ENCODE data around the gene PAGE2B. TPM values are rescaled to one million over a fixed set of nuclear protein-coding genes. Genes with fewer than 3 reads are reported as not detected.
"Not testable (repeated sequence)": the region's sequence is repeated elsewhere in the genome, so short reads cannot be mapped to it uniquely, and the experiment has no call there.

PAGE2B gene
- polyA plus RNA-seq, 1 donor, result 0.29 TPM

DNA sequence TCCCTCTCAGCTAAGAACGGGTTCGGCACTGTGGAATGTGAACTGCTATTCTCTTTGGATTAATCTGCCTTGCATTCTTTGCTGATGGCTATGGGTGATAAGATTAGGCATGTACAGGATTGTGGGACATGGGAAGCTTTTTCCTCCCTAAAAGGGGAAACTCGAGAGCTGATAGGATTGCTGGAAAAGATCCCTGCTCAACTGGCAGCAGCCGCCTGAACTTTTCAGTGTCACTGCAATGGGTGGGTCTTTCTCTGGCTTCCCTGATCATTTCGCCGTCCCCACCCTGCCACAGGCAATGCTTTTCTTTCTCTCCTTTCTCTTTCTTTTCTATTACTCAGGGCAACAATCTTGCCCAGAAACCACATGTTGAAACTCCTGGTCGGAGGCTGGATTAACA, 34.5 kb downstream of the PAGE2B start:
- no peak for DNase-seq (ENCODE audit: low read depth)

DNA sequence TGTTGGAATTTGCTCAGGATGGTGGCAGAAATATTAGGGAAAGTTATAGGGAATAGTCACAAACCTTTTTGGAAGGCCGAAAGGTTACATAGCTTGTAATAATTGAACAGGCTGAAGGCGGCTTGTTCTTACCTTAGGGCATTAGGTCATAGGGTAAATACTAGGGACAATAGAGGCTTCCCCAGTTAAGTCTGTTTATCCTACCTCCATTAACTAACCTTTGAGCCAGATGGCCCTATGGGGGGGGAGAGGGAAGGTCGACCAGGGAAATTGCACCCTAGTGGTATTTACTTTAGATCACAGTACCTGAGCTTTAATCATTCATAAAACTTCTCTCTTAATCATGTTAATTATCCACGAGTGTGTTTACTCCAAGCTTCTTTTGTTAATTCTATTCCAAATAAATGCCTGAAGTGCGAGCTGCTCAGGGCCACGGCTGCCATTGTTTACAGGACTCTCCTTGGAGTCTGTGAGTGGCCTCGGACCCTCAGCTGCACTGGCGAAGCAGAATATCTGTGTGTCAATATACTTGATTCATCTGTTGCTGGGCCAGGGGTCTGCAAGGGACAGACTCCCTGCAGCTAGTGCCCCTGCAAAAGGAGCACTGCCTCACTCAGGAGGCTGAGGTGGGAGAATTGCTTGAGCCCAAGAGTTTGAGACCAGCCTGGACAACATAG, 36.9 kb downstream of the PAGE2B start:
- no peak for DNase-seq (ENCODE audit: low read depth)

DNA sequence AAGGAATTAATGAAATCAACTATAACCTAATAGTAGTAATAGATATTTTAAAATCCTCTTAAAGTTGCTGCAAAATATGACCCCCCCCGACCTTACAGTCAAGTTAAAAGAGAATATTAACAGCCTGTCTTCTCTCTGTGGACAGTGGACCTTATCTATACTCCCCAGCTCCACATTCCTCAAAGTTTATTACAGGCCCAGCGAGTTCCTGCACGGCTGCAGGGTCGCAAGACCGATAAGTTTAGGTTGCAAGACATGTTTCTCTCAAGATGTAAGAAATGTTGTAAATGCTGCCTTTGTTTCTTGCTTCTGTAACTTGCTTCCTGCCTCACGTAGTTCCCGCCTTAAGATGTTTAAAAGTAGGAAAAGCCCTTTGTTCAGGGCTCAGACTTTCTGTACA, 41.8 kb downstream of the PAGE2B start:
- DNase-seq (ENCODE audit: low read depth), result not testable (repeated sequence)

DNA sequence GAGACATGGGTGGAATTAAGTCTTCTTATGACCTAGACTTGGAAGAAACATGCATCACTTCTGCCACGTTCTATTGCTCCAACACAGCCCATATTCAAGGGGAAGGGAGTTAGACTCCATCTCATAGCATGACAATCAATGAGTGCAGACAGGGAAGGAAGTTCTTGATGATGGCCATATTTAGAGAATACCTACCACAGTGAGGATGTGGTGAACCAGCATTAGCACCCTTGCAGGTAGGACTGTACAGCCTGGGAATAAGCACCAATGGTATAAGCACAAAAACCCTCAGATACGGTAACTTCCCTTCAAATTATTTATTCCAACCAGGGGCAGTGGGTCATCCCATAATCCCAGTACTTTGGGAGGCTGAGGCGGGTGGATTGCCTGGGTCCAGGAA, 43.7 kb downstream of the PAGE2B start:
- DNase-seq (ENCODE audit: low read depth), result no peak

DNA sequence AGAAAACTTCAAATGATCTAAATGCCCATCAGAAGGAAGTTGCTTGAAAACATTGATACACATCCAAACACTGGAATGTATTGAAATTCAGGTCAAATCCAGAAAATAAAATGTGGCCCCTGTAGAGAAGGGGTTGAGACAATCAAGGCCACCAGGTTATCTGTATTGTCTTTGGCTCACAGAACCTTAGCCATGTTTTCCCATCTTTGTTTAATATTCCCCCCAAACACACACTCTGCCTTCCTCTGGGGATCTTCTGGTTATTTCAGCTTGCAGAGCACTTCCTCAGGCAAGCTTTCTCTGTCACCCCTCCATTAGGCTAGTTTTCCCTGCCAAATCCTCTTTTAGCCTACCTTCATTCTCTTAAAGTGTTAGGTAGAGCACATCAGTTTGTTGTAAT, 44.4 kb downstream of the PAGE2B start:
- DNase-seq (ENCODE audit: low read depth), result no peak

DNA sequence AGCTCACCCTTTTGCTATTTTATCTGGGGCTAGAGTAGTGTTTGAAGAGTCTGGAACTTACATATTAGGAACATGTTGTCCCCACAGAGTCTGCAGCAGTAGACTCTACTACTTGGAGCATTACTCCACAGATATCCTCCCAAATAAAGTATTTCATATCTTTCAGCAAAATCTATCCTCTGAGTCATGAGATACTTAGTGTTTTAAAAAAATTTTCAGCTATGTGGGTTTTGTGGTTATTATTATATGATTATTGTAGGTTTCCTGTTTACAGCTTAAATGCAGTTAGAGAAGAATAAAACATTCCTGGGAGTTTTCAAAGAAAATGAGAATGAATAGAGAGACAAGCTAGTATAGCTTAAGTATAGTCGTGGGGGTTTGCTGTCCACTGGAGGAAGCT, 44.9 kb downstream of the PAGE2B start:
- no peak for DNase-seq (ENCODE audit: low read depth)

DNA sequence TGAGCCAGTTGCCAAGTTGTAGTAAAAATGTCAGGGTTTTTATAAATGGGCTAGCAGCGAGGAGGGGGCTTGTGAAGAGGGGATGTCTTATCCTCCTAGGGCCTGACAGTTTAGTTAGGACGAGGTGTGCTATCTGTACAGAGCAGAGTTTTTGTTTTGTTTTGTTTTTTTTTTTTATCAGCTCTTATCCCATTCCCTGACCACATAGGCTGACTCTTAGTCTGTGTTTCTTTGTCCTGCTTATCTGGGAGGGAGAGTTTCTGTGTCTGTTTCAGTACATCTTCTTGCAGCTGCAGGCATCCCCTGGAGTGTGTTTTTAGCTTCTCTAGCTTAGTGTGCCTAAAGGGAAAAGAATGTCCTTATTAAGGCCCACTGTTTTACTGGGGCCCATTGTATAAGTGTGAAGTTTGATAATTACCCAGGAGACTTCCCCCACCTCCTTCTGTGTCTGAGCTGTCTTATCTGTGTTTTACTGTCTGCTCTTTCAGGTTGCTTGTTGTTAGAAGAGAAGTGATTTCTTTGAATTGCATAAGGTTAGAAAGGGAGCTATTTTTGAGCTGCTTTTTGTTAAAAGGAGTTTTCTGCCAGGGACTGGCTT, 46.0 kb downstream of the PAGE2B start:
- no peak for DNase-seq (ENCODE audit: low read depth)

DNA sequence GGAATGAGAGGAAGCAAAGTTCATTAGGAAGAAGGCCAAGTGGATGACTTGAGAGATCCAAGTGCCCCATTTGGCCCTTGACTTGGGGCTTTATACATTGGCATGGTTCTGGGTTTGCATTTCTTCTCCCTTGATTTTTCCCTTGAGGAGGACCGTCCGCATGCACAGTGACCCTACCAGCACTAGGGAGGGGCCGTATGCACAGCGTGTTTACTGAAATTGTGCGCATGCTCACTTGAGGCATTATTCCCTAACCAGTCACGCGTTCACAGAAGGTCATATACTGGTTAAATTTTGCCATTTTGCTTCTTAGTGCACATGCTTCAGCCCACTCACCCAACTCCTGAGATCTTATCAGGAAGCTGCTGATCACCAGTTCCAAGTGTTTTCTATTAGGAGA, 49.1 kb downstream of the PAGE2B start:
- DNase-seq (ENCODE audit: low read depth), result no peak

DNA sequence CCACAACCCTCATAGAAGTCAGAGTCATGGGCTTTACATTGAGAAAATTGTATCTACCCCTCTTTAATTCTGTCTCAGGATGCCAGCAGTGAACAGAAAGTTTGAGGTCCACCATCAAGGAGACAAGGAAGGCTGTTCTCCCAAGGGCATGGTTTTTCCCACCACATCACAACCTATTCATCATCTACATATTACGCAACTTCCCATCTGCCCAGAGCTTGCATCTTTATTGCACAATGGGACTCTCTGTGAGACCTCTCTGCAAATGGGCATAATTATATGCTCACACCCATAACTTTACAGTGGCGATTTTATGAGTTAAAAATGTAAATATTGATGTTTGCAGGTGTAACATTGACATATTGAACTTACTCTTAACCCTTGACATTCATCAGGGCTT, 52.9 kb downstream of the PAGE2B start:
- DNase-seq (ENCODE audit: low read depth), result no peak

Other genes with a start within 250 kb of the PAGE2B start
- gene TRO, start 154.2 kb upstream of the PAGE2B start, polyA plus RNA-seq (ENCODE audit: insufficient read length), result 128 TPM
- gene PFKFB1, start 80.8 kb upstream of the PAGE2B start, polyA plus RNA-seq (ENCODE audit: insufficient read length), result 0.82 TPM
- gene APEX2, start 74.7 kb upstream of the PAGE2B start, polyA plus RNA-seq (ENCODE audit: insufficient read length), result 8.5 TPM
- gene ALAS2, start 44.1 kb upstream of the PAGE2B start, polyA plus RNA-seq (ENCODE audit: insufficient read length), result 29.3 TPM
- gene PAGE2, start 14.0 kb downstream of the PAGE2B start, polyA plus RNA-seq (ENCODE audit: insufficient read length), result not detected
- gene PAGE5, start 145.3 kb downstream of the PAGE2B start, polyA plus RNA-seq (ENCODE audit: insufficient read length), result not detected
- gene PAGE3, start 189.9 kb downstream of the PAGE2B start, polyA plus RNA-seq (ENCODE audit: insufficient read length), result not detected

Data from forelimb muscle (tissue), 1 donor.